PC-9 (cell line): ENCODE measurements around the gene DLG1.

Experiments
- CTCF ChIP-seq: fragments of 200-600 bp; sonication (generic); conservative IDR thresholded peaks from 2 replicates; pipeline ENCODE4 v1.6.1; 2017; ENCODE audit warnings: mixed run types, antibody characterized with exemption, mild to moderate bottlenecking, moderate library complexity
- EZH2 ChIP-seq: fragments of 200-600 bp; sonication (generic); IDR thresholded peaks from 2 replicates; pipeline ENCODE4 v1.8.0; 2017; ENCODE audit warnings: antibody characterized with exemption, low read depth

GRCh38 chr3:197001106-197001971 lies 297.1 kb downstream of the DLG1 start:
- no peak for TF ChIP-seq CTCF
- TF ChIP-seq EZH2, result no peak
